Lower lobe of right lung (tissue), 2 donors: ENCODE data around the gene PC. TPM values are rescaled to one million over a fixed set of nuclear protein-coding genes. Genes with fewer than 3 reads are reported as not detected.

Experiments
- ATAC-seq, 2 donors: fragments of 200-7000 bp; cut with Tn5 transposase; one replicate each; pipeline ENCODE4 v1.9.1; 2020 to 2022; ENCODE audit warnings: mild to moderate bottlenecking in 2 of 2, moderate library complexity in 2 of 2
- DNase-seq: peaks from one replicate; pipeline ENCODE4 v3.0.0-alpha.2; 2020
- H3K27ac ChIP-seq: fragments of 200-600 bp; one replicate; pipeline ENCODE4 v1.8.0; 2022
- H3K27me3 ChIP-seq: fragments of 200-600 bp; one replicate; pipeline ENCODE4 v1.8.0; 2022; ENCODE audit warnings: low read depth
- H3K36me3 ChIP-seq: fragments of 200-600 bp; one replicate; pipeline ENCODE4 v1.8.0; 2022; ENCODE audit warnings: mild to moderate bottlenecking
- H3K4me1 ChIP-seq: fragments of 200-600 bp; one replicate; pipeline ENCODE4 v1.8.0; 2022
- H3K4me3 ChIP-seq: fragments of 200-600 bp; one replicate; pipeline ENCODE4 v1.8.0; 2022; ENCODE audit warnings: mild to moderate bottlenecking
- H3K9me3 ChIP-seq: fragments of 200-600 bp; one replicate; pipeline ENCODE4 v1.8.0; 2022
- intact Hi-C: fragments of 100-400 bp; cut with DNase I; formaldehyde crosslinking; loops from one replicate; pipeline ENCODE4 v1.11.0; 2022
- total RNA-seq: library from RNA; stranded (reverse); fragmentation: NEBNext Ultra II Directional; extraction: Animal tissue kit (Norgen Biotek cat#: 25700); gene quantifications from one replicate; pipeline ENCODE4 v1.2.1, GENCODE V29; 2021
- TF ChIP-seq, protein P1 (sequence below): fragments of 200-600 bp; IDR thresholded peaks from one replicate; pipeline ENCODE4 v1.8.0; 2022; ENCODE audit warnings: antibody characterized with exemption, mild to moderate bottlenecking
- donor health status: DM: no; HTN: yes; CAD: no; lungs with severe emphysema.

The PC gene
- total RNA-seq, 1 donor from 2014 or later, result 14.7 TPM

- H3K27me3 ChIP-seq, result no peaks in the 10 kb centered on the region
- no peaks in the 10 kb centered on the region for H3K9me3 ChIP-seq
- TF ChIP-seq, protein P1, sequence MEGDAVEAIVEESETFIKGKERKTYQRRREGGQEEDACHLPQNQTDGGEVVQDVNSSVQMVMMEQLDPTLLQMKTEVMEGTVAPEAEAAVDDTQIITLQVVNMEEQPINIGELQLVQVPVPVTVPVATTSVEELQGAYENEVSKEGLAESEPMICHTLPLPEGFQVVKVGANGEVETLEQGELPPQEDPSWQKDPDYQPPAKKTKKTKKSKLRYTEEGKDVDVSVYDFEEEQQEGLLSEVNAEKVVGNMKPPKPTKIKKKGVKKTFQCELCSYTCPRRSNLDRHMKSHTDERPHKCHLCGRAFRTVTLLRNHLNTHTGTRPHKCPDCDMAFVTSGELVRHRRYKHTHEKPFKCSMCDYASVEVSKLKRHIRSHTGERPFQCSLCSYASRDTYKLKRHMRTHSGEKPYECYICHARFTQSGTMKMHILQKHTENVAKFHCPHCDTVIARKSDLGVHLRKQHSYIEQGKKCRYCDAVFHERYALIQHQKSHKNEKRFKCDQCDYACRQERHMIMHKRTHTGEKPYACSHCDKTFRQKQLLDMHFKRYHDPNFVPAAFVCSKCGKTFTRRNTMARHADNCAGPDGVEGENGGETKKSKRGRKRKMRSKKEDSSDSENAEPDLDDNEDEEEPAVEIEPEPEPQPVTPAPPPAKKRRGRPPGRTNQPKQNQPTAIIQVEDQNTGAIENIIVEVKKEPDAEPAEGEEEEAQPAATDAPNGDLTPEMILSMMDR, result no peak
- no peak overlapping the region for H3K4me3 ChIP-seq
- intact Hi-C loops, result no loop called here
- no peak overlapping the region for H3K27ac ChIP-seq
- DNase-seq (no peak), ATAC-seq (no peak)
- no peaks in the 10 kb centered on the region for H3K36me3 ChIP-seq
- no peaks in the 10 kb centered on the region for H3K4me1 ChIP-seq
Observed at GRCh38 chr11:66932543-66932942, 25.6 kb downstream of the PC start.

- Histone ChIP-seq H3K9me3 (no peaks in the 10 kb centered on the region), H3K4me1 (no peaks in the 10 kb centered on the region), H3K27ac (no peak overlapping the region), H3K36me3 (no peaks in the 10 kb centered on the region), H3K27me3 (no peaks in the 10 kb centered on the region), H3K4me3 (no peak overlapping the region)
- intact Hi-C loops, result no loop called here
- TF ChIP-seq, protein P1, result no peak
- no peak for ATAC-seq
- no peak for DNase-seq
Observed at GRCh38 chr11:66929753-66930152, 28.4 kb downstream of the PC start.

DNA sequence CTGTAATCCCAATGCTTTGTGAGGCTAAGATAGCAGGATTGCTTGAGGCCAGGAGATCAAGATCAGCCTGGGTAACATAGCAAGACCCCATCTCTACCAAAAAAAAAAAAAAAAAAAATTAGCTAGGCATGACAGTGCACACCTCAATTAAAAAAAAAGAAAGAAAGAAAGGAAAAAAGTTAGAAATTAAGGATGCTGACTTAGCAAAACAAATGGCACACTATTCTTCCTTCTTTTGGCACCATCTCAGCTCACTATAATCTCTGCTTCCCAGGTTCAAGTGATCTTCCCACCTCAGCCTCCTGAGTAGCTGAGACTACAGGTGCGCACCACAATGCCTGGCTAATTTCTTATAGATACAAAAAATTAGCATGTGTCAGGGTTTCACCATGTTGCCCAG lies 33.9 kb downstream of the PC start:
- no peaks in the 10 kb centered on the region for H3K27me3 ChIP-seq
- no peaks in the 10 kb centered on the region for H3K9me3 ChIP-seq
- H3K27ac ChIP-seq, result no peak overlapping the region
- DNase-seq, result no peak
- TF ChIP-seq, protein P1, result no peak
- no peaks in the 10 kb centered on the region for H3K36me3 ChIP-seq
- no peak for ATAC-seq
- intact Hi-C loops, result no loop called here
- no peaks in the 10 kb centered on the region for H3K4me1 ChIP-seq
- no peak overlapping the region for H3K4me3 ChIP-seq

DNA sequence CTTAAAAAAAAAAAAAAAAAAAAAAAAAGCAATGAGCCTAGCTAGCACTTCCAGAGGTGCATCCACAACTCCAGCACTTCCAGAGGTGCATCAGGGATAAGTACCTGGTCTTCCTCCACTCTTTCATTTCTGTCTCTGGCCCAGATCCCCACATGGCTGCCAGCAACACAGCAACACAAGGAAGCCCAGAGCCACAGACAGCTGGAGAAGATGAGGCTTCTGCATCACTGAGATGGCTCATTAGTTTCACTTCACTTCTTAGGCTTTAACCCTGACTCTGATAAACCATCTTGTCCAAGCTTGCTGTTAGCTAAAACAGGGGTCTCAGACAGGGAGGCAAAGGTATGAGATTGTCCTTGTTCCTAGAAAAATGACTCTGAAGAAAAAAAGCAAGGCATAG lies 35.6 kb downstream of the PC start:
- Histone ChIP-seq H3K27me3 (no peaks in the 10 kb centered on the region), H3K36me3 (no peaks in the 10 kb centered on the region), H3K4me1 (no peaks in the 10 kb centered on the region), H3K27ac (no peak overlapping the region), H3K9me3 (no peaks in the 10 kb centered on the region), H3K4me3 (no peak overlapping the region)
- TF ChIP-seq, protein P1, result no peak
- ATAC-seq, result no peak
- DNase-seq, result no peak
- intact Hi-C loops, result no loop called here

DNA sequence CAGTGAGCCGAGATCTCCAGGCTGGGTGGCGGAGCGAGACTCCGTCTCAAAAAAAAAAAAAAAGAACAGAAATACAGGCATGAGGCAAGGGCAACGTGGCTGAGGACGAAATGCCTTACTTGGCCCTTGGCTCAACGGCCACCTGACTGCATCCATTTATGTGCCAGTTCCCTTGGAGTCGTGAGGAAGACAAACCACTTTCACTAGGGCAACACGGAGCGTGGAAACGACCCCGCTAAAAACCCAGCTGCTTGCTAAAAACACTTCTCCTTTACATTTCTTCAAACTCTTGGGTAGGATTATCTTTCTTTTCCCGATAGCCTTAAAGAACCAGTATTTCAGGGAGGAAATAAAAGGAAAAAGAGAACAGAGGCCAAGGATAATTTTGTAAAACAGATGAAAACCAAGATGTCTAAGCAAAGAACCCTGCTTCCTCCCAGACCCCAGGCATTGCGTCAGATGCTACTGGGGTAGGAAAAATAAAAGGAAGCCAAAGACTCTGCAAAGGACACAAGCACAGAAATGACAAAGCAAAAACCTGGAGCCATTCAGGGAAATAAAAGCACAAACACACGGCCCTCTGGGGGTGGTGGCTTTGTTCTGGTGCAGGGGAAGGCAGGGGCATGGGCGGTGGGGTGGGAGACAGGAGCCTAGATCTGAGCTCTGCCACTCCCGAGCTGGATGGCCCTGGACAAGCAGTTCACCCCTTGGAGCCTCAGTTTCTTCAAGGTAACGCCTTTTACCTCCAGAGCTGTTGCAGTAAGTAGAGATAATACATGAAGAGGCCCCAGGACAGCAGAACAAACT lies 37.0 kb downstream of the PC start:
- H3K36me3 ChIP-seq, result no peaks in the 10 kb centered on the region
- no peaks in the 10 kb centered on the region for H3K27me3 ChIP-seq
- intact Hi-C loops, result no loop called here
- peak overlapping the region; percentile 13 for H3K27ac ChIP-seq
- ATAC-seq (peak in 1 of 2 donors; percentile 43), DNase-seq (no peak)
- TF ChIP-seq, protein P1, result no peak
- no peaks in the 10 kb centered on the region for H3K9me3 ChIP-seq
- H3K4me1 ChIP-seq, result no peaks in the 10 kb centered on the region
- no peak overlapping the region for H3K4me3 ChIP-seq
